ENCODE data around the gene PPFIA1.

Gene PPFIA1

DNA sequence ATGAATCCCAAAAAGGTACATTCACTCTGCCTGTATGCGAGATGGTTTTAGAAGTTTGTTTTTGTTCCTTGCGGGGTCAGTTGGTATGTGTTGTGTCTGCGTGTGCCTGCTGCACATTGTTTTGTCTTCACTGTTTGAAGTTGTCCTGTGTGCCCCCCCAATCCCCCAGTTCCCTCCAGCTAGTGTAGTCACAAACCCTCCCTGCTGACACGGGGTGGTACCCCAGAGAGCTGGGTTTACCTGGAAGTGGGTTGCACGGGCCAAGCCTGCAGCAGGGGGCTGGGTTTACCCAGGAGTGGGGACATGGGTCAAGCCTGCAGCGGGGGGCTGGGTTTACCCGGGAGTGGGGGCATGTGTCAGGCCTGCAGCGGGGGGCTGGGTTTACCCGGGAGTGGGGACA lies 150.0 kb downstream of the PPFIA1 start:
- H3K4me3 ChIP-seq (ENCODE audit: control insufficient read depth, low read depth, low read length): no peak overlapping the region
- no peak for DNase-seq (ENCODE audit: low read depth)
- no peak for TF ChIP-seq CTCF (conservative IDR thresholded peaks at IDR 0.05; ENCODE audit: control insufficient read depth, insufficient read depth, low read depth, low read length)

GRCh38 chr11:70421123-70421522 lies 150.6 kb downstream of the PPFIA1 start:
- TF ChIP-seq CTCF (conservative IDR thresholded peaks at IDR 0.05; ENCODE audit: control insufficient read depth, insufficient read depth, low read depth, low read length): no peak
- no peak overlapping the region for H3K4me3 ChIP-seq (ENCODE audit: control insufficient read depth, low read depth, low read length)
- DNase-seq (ENCODE audit: low read depth): no peak

DNA sequence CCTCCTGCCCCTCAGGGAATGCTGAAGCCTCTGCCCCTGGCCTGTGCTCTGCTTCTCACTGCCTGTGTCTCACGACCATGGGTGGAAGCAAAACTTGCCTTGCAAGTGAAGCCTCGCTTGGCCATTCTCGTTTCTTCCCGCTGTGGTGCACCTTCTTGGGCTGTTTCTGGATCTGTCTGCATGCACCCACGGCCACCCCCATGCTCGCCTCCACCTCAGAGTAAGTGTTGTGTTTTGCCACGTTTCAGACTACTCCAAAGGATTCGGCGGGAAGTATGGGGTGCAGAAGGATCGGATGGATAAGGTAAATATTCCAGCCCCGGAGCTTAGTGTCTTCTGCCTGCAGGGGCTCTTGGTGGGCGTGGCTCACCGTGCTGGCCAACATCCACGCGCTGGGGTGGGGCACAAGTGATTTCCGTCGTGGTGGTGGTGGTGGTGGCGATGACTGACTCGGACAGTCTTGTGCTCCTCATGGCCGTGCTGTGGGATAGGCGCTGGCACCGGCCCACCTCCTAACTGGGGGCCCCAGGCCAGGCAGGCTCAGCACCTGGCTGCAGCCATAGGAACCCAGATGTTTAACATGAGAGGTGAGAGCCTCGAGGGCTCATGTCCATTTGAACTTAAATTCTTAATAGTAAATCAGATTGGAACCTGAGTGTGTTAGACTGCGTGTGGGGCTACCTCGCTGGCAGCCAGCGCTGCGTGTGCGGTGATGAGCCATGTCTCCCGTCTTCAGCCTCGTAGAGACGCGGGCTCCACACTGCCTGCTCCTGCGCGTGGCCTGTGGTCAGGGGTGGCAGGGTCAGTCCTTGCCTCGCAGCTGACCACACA lies 152.4 kb downstream of the PPFIA1 start:
- no peak overlapping the region for H3K4me3 ChIP-seq (ENCODE audit: control insufficient read depth, low read depth, low read length)
- no peak for TF ChIP-seq CTCF (conservative IDR thresholded peaks at IDR 0.05; ENCODE audit: control insufficient read depth, insufficient read depth, low read depth, low read length)
- no peak for DNase-seq (ENCODE audit: low read depth)

- no peak overlapping the region for H3K4me3 ChIP-seq (ENCODE audit: control insufficient read depth, low read depth, low read length)
- peak; percentile 95 for DNase-seq (ENCODE audit: low read depth)
- TF ChIP-seq CTCF (conservative IDR thresholded peaks at IDR 0.05; ENCODE audit: control insufficient read depth, insufficient read depth, low read depth, low read length): no peak
Measured at GRCh38 chr11:70423523-70424505, 153.3 kb downstream of the PPFIA1 start.

DNA sequence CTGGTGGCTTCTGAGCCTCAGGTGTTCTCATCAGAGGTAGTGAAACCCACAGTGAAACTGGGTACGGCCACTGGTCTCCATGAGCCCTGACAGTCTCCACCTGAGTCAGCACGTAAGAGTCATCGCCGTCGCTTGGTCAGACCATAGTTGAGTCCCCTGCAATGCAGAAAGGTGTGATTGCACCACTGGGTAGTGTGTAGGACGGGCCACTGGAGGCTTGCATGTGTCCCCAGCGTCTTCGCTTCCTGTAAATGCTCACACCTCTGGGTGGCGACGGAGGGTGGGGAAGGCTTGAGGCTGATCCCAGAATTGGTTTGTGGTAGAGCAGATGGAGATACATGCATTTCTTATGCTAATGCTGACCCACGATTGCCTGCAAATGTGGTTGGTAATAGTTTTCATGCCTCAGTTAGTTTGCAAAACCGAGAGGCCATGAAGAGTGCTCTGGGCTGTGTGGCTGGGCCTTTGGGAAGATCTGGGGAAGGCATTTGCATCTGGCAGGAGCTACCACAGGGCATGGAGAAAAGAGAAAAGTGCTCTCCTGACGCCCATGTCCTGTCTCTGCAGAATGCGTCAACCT lies 154.4 kb downstream of the PPFIA1 start:
- no peak for DNase-seq (ENCODE audit: low read depth)
- no peak for TF ChIP-seq CTCF (conservative IDR thresholded peaks at IDR 0.05; ENCODE audit: control insufficient read depth, insufficient read depth, low read depth, low read length)
- H3K4me3 ChIP-seq (ENCODE audit: control insufficient read depth, low read depth, low read length): no peak overlapping the region

DNA sequence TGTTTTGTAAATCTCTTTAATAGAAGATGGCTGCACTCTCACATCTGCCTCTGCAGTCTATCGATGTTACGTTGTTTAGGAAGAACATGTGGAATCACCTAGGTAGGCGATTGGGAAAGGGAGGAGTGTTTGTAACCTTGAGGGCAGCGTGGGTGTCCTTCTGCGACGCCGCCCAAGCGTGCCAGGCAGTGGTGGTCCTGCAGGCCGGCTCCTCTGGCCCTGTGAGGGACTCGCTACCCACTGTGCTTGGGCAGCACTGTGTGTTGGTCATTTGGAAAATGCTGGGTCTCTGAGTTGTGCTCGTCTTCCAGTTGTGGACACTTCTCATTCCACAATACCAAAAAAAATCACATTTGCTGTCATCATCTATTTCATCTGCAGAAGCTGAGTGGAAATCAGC lies 156.9 kb downstream of the PPFIA1 start:
- no peak overlapping the region for H3K4me3 ChIP-seq (ENCODE audit: control insufficient read depth, low read depth, low read length)
- no peak for DNase-seq (ENCODE audit: low read depth)
- no peak for TF ChIP-seq CTCF (conservative IDR thresholded peaks at IDR 0.05; ENCODE audit: control insufficient read depth, insufficient read depth, low read depth, low read length)
